ENCODE results near the gene C10orf95. TPM values are rescaled to one million over a fixed set of nuclear protein-coding genes. Genes with fewer than 3 reads are reported as not detected.
A peak's percentile ranks its signal among the peaks of the same experiment; 100 is the strongest.

Gene C10orf95
- total and polyA plus RNA-seq, 2 experiments from 2014 or later, result 0.69 to 1.1 TPM

DNA sequence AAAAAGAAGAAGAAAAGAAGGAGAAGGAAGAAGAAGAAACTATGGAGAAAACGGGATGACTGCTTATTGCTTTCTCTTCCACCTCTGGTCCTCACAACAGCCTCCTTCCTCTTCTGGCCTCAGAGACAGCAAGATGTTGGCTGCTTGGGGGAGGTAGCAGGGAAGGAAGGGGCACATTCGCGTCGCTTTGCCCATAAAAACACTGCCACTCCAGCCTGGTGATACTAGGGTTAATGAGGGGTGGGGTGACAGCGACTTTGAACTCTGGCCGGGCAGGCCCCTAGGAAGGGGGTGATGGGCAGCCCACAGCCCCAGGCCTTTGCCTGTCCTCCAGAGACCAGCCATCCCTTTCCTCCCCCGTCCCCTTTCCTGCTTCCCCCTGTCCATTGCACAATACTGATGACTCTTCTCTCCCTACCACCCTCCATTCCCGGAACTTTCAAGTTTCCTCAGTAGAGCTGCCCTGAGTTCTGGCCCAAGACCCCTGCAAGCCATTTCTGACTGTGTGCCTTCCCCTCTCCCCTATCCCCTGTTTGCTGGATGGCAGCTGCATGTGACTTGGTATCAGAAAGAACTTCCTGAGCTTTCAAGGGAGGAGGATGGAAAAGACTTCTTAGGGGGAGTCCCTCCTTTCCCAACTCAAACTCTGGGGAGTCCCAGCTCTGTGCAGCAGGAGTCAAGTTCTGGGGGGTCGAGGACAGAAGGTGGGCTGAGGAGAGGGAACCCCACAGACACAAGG is 16.8 kb downstream of the C10orf95 start:
- Histone ChIP-seq H3K4me1 (ENCODE audit: insufficient read depth) (peaks cover 21% of the 10 kb centered on the region), H3K79me2 (replicated peaks; ENCODE audit: insufficient read depth) (no peaks in the 10 kb centered on the region; the same call in 1 of the 2 replicates), H2AFZ (no peak overlapping the region), H3K36me3 (ENCODE audit: insufficient read depth) (no peaks in the 10 kb centered on the region), H3K4me2 (peak overlapping the region; percentile 78), H3K9me2 (ENCODE audit: insufficient read depth) (no peaks in the 10 kb centered on the region), H3F3A (replicated peaks; ENCODE audit: low read depth) (0 out of 2 replicates have a peak, but pooled peaks cover 4% of the 10 kb centered on the region), H4K20me1 (replicated peaks; ENCODE audit: insufficient read depth) (no peaks in the 10 kb centered on the region; the same call in 1 of the 2 replicates), H3K4me3 (peak overlapping the region; percentile 50; the same call in 1 of the 2 replicates), H3K27ac (ENCODE audit: low read depth) (no peak overlapping the region), H3K27me3 (ENCODE audit: insufficient read depth) (peaks cover 56% of the 10 kb centered on the region)
- peak overlapping the region; percentile 67 for H3K4me3 Mint-ChIP-seq
- no peaks in the 10 kb centered on the region for H3K9me3 Mint-ChIP-seq
- ATAC-seq, result no peak
- DNase-seq (ENCODE audit: low spot score), result no peak
- TF ChIP-seq POLR2AphosphoS5 (IDR thresholded peaks at IDR 0.05; ENCODE audit: low read depth) (no peak), EZH2 (IDR thresholded peaks at IDR 0.05; ENCODE audit: low read depth, unreplicated experiment) (peak; percentile 4)
- H3K4me1 Mint-ChIP-seq, result peaks cover 26% of the 10 kb centered on the region
- H3K27me3 Mint-ChIP-seq (ENCODE audit: insufficient read depth, low read depth, poor library complexity), result peaks cover 53% of the 10 kb centered on the region
- H3K27ac Mint-ChIP-seq, result no peak overlapping the region
- peaks cover 4% of the 10 kb centered on the region; the same call in 2 of the 3 replicates for H3K36me3 Mint-ChIP-seq (ENCODE audit: low read depth)

GRCh38 chr10:102433619-102434046 is 17.7 kb downstream of the C10orf95 start:
- Histone ChIP-seq H3K4me2 (no peak overlapping the region), H3F3A (replicated peaks; ENCODE audit: low read depth) (0 out of 2 replicates have a peak, but pooled peaks cover 4% of the 10 kb centered on the region), H4K20me1 (replicated peaks; ENCODE audit: insufficient read depth) (no peaks in the 10 kb centered on the region; the same call in 1 of the 2 replicates), H3K4me1 (ENCODE audit: insufficient read depth) (peaks cover 21% of the 10 kb centered on the region), H3K27ac (ENCODE audit: low read depth) (no peak overlapping the region), H3K27me3 (ENCODE audit: insufficient read depth) (peaks cover 56% of the 10 kb centered on the region), H3K9me2 (ENCODE audit: insufficient read depth) (no peaks in the 10 kb centered on the region), H3K4me3 (no peak overlapping the region), H2AFZ (no peak overlapping the region), H3K36me3 (ENCODE audit: insufficient read depth) (no peaks in the 10 kb centered on the region), H3K79me2 (replicated peaks; ENCODE audit: insufficient read depth) (no peaks in the 10 kb centered on the region; the same call in 1 of the 2 replicates)
- Mint-ChIP-seq H3K27me3 (ENCODE audit: insufficient read depth, low read depth, poor library complexity) (peaks cover 53% of the 10 kb centered on the region), H3K36me3 (ENCODE audit: low read depth) (peaks cover 4% of the 10 kb centered on the region; the same call in 2 of the 3 replicates), H3K9me3 (no peaks in the 10 kb centered on the region), H3K4me3 (no peak overlapping the region; the same call in 1 of the 3 replicates), H3K27ac (no peak overlapping the region), H3K4me1 (peaks cover 26% of the 10 kb centered on the region)
- DNase-seq (ENCODE audit: low spot score) (no peak), ATAC-seq (no peak)
- TF ChIP-seq ETS1 (IDR thresholded peaks at IDR 0.05) (no peak), CTCF (conservative IDR thresholded peaks at IDR 0.05; ENCODE audit: low read depth in 2 of 2) (no peak), NANOG (IDR thresholded peaks at IDR 0.05; ENCODE audit: borderline replicate concordance) (no peak), ZNF331 (CRISPR knock-in tag; IDR thresholded peaks at IDR 0.05; ENCODE audit: low read depth) (no peak), EZH2 (IDR thresholded peaks at IDR 0.05; ENCODE audit: low read depth, unreplicated experiment) (no peak), ZNF114 (CRISPR knock-in tag; IDR thresholded peaks at IDR 0.05) (no peak), JUNB (IDR thresholded peaks at IDR 0.05; ENCODE audit: unreplicated experiment) (no peak), EZH2phosphoT487 (IDR thresholded peaks at IDR 0.05; ENCODE audit: unreplicated experiment) (no peak), STAT1 (IDR thresholded peaks at IDR 0.05; ENCODE audit: unreplicated experiment) (no peak), CREB1 (CRISPR knock-in tag; IDR thresholded peaks at IDR 0.05; ENCODE audit: low read depth) (no peak)
- TF ChIP-seq, protein P1, sequence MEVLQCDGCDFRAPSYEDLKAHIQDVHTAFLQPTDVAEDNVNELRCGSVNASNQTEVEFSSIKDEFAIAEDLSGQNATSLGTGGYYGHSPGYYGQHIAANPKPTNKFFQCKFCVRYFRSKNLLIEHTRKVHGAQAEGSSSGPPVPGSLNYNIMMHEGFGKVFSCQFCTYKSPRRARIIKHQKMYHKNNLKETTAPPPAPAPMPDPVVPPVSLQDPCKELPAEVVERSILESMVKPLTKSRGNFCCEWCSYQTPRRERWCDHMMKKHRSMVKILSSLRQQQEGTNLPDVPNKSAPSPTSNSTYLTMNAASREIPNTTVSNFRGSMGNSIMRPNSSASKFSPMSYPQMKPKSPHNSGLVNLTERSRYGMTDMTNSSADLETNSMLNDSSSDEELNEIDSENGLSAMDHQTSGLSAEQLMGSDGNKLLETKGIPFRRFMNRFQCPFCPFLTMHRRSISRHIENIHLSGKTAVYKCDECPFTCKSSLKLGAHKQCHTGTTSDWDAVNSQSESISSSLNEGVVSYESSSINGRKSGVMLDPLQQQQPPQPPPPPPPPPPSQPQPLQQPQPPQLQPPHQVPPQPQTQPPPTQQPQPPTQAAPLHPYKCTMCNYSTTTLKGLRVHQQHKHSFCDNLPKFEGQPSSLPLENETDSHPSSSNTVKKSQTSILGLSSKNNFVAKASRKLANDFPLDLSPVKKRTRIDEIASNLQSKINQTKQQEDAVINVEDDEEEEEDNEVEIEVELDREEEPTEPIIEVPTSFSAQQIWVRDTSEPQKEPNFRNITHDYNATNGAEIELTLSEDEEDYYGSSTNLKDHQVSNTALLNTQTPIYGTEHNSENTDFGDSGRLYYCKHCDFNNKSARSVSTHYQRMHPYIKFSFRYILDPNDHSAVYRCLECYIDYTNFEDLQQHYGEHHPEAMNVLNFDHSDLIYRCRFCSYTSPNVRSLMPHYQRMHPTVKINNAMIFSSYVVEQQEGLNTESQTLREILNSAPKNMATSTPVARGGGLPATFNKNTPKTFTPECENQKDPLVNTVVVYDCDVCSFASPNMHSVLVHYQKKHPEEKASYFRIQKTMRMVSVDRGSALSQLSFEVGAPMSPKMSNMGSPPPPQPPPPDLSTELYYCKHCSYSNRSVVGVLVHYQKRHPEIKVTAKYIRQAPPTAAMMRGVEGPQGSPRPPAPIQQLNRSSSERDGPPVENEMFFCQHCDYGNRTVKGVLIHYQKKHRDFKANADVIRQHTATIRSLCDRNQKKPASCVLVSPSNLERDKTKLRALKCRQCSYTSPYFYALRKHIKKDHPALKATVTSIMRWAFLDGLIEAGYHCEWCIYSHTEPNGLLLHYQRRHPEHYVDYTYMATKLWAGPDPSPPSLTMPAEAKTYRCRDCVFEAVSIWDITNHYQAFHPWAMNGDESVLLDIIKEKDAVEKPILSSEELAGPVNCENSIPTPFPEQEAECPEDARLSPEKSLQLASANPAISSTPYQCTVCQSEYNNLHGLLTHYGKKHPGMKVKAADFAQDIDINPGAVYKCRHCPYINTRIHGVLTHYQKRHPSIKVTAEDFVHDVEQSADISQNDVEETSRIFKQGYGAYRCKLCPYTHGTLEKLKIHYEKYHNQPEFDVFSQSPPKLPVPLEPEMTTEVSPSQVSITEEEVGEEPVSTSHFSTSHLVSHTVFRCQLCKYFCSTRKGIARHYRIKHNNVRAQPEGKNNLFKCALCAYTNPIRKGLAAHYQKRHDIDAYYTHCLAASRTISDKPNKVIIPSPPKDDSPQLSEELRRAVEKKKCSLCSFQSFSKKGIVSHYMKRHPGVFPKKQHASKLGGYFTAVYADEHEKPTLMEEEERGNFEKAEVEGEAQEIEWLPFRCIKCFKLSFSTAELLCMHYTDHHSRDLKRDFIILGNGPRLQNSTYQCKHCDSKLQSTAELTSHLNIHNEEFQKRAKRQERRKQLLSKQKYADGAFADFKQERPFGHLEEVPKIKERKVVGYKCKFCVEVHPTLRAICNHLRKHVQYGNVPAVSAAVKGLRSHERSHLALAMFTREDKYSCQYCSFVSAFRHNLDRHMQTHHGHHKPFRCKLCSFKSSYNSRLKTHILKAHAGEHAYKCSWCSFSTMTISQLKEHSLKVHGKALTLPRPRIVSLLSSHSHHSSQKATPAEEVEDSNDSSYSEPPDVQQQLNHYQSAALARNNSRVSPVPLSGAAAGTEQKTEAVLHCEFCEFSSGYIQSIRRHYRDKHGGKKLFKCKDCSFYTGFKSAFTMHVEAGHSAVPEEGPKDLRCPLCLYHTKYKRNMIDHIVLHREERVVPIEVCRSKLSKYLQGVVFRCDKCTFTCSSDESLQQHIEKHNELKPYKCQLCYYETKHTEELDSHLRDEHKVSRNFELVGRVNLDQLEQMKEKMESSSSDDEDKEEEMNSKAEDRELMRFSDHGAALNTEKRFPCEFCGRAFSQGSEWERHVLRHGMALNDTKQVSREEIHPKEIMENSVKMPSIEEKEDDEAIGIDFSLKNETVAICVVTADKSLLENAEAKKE (CRISPR knock-in tag; IDR thresholded peaks at IDR 0.05), result no peak
